HEK293 (cell line): Measurements from ENCODE around the gene LMAN1L.

Experiments used
- CTCF ChIA-PET: fragments of 350-600 bp; formaldehyde crosslinking; extraction: SDS; loops from one replicate; lab custom pipeline; 2021; ENCODE audit warnings: antibody characterized with exemption; lab: Yijun Ruan, JAX
- POLR2A ChIA-PET: fragments of 300-600 bp; formaldehyde crosslinking; extraction: SDS; loops from one replicate; lab custom pipeline; 2020; ENCODE audit warnings: antibody characterized with exemption, inconsistent platforms; lab: Yijun Ruan, JAX
- H3K27ac ChIP-seq: fragments of 200-500 bp; sonication (Bioruptor generic); 2 replicates; pipeline ENCODE4 v1.5.1; 2014; ENCODE audit warnings: low read depth, low read length, control low read depth, inconsistent platforms; ENCODE audit errors: extremely low read depth
- H3K36me3 ChIP-seq, 2 experiments: fragments of 200-500 bp in 1 of 2; sonication (Bioruptor generic) in 1 of 2; 1 replicate in 1 of 2; 2 replicates in 1 of 2; pipeline ENCODE4 v1.5.1; 2014 to 2017; ENCODE audit warnings: inconsistent platforms in 2 of 2, low read length in 2 of 2; ENCODE audit not compliant: control insufficient read depth in 2 of 2, insufficient read depth in 1 of 2
- H3K4me1 ChIP-seq: fragments of 200-500 bp; sonication (Bioruptor generic); 2 replicates; pipeline ENCODE4 v1.5.1; 2014; ENCODE audit warnings: mild to moderate bottlenecking, low read length, inconsistent platforms; ENCODE audit not compliant: control insufficient read depth, insufficient read depth
- H3K4me3 ChIP-seq: 2 replicates; pipeline ENCODE4 v1.5.1; 2011; ENCODE audit warnings: low read depth, mild to moderate bottlenecking, control low read depth, low read length, moderate library complexity
- H3K9me3 ChIP-seq: fragments of 200-500 bp; sonication (Bioruptor generic); 2 replicates; pipeline ENCODE4 v1.5.1; 2014; ENCODE audit warnings: low read depth, low read length, inconsistent platforms; ENCODE audit not compliant: control insufficient read depth, insufficient read depth
- GLIS2 ChIP-seq: fragments of 450-650 bp; formaldehyde crosslinking; IDR thresholded peaks from 2 replicates; pipeline ENCODE4 v1.5.1; 2016; ENCODE audit warnings: missing biosample characterization, missing genetic modification characterization
- KLF1 ChIP-seq: fragments of 450-650 bp; formaldehyde crosslinking; IDR thresholded peaks from 2 replicates; pipeline ENCODE4 v1.5.1; 2016; ENCODE audit warnings: missing biosample characterization, missing genetic modification characterization
- SP7 ChIP-seq: fragments of 450-650 bp; formaldehyde crosslinking; IDR thresholded peaks from 2 replicates; pipeline ENCODE4 v1.5.1; 2016; ENCODE audit warnings: missing biosample characterization, missing genetic modification characterization
- TRIM28 ChIP-seq: IDR thresholded peaks from 2 replicates; pipeline ENCODE4 v1.6.1; 2011; ENCODE audit warnings: low read length, control low read depth, borderline replicate concordance
- WT1 ChIP-seq: fragments of 450-650 bp; formaldehyde crosslinking; IDR thresholded peaks from 2 replicates; pipeline ENCODE4 v1.5.1; 2016; ENCODE audit warnings: missing biosample characterization, missing genetic modification characterization
- YY2 ChIP-seq: fragments of 450-650 bp; formaldehyde crosslinking; IDR thresholded peaks from 2 replicates; pipeline ENCODE4 v1.5.1; 2016; ENCODE audit warnings: missing biosample characterization, missing genetic modification characterization
- ZBTB17 ChIP-seq: fragments of 450-650 bp; formaldehyde crosslinking; IDR thresholded peaks from 2 replicates; pipeline ENCODE4 v1.5.1; 2016; ENCODE audit warnings: missing biosample characterization, missing genetic modification characterization
- ZBTB20 ChIP-seq: fragments of 450-650 bp; formaldehyde crosslinking; IDR thresholded peaks from 2 replicates; pipeline ENCODE4 v1.5.1; 2016; ENCODE audit warnings: missing biosample characterization, missing genetic modification characterization
- ZFP3 ChIP-seq: fragments of 450-650 bp; formaldehyde crosslinking; IDR thresholded peaks from 2 replicates; pipeline ENCODE4 v1.5.1; 2016; ENCODE audit warnings: low read depth, missing biosample characterization, missing genetic modification characterization
- ZFP41 ChIP-seq: fragments of 450-650 bp; formaldehyde crosslinking; IDR thresholded peaks from 2 replicates; pipeline ENCODE4 v1.5.1; 2016; ENCODE audit warnings: missing biosample characterization, missing genetic modification characterization, borderline replicate concordance
- ZIC2 ChIP-seq: fragments of 450-650 bp; formaldehyde crosslinking; IDR thresholded peaks from 2 replicates; pipeline ENCODE4 v1.5.1; 2016; ENCODE audit warnings: missing biosample characterization, missing genetic modification characterization
- ZNF311 ChIP-seq: fragments of 450-650 bp; formaldehyde crosslinking; IDR thresholded peaks from 2 replicates; pipeline ENCODE4 v1.5.1; 2017; ENCODE audit warnings: missing biosample characterization, missing genetic modification characterization, borderline replicate concordance
- ZNF354C ChIP-seq: fragments of 450-650 bp; formaldehyde crosslinking; IDR thresholded peaks from 2 replicates; pipeline ENCODE4 v1.5.1; 2016; ENCODE audit warnings: missing biosample characterization, missing genetic modification characterization, low read depth, borderline replicate concordance
- ZNF37A ChIP-seq: fragments of 450-650 bp; IDR thresholded peaks from 2 replicates; pipeline ENCODE4 v1.5.1; 2018; ENCODE audit warnings: missing biosample characterization, missing genetic modification characterization
- ZNF48 ChIP-seq: fragments of 450-650 bp; formaldehyde crosslinking; IDR thresholded peaks from 2 replicates; pipeline ENCODE4 v1.5.1; 2016; ENCODE audit warnings: missing biosample characterization, missing genetic modification characterization
- ZNF510 ChIP-seq: fragments of 450-650 bp; formaldehyde crosslinking; IDR thresholded peaks from 2 replicates; pipeline ENCODE4 v1.5.1; 2018; ENCODE audit warnings: mild to moderate bottlenecking, missing genetic modification characterization, missing biosample characterization; ENCODE audit not compliant: insufficient replicate concordance
- ZNF549 ChIP-seq: fragments of 450-650 bp; IDR thresholded peaks from 2 replicates; pipeline ENCODE4 v1.5.1; 2018; ENCODE audit warnings: missing biosample characterization, missing genetic modification characterization, mild to moderate bottlenecking, inconsistent platforms, moderate library complexity
- ZNF664 ChIP-seq: fragments of 450-650 bp; formaldehyde crosslinking; IDR thresholded peaks from 2 replicates; pipeline ENCODE4 v1.5.1; 2016; ENCODE audit warnings: missing biosample characterization, missing genetic modification characterization
- ZNF843 ChIP-seq: fragments of 450-650 bp; formaldehyde crosslinking; IDR thresholded peaks from 2 replicates; pipeline ENCODE4 v1.5.1; 2016; ENCODE audit warnings: missing biosample characterization, missing genetic modification characterization
- TF ChIP-seq, protein P1 (sequence below): fragments of 450-650 bp; formaldehyde crosslinking; IDR thresholded peaks from 2 replicates; pipeline ENCODE4 v1.5.1; 2016; ENCODE audit warnings: missing biosample characterization, missing genetic modification characterization
- TF ChIP-seq, protein P2 (sequence below): fragments of 450-650 bp; formaldehyde crosslinking; IDR thresholded peaks from 2 replicates; pipeline ENCODE4 v1.5.1; 2016; ENCODE audit warnings: missing biosample characterization, missing genetic modification characterization
- TF ChIP-seq, protein P3 (sequence below): fragments of 450-650 bp; formaldehyde crosslinking; IDR thresholded peaks from 2 replicates; pipeline ENCODE4 v1.5.1; 2016; ENCODE audit warnings: missing biosample characterization, missing genetic modification characterization

LMAN1L gene

DNA sequence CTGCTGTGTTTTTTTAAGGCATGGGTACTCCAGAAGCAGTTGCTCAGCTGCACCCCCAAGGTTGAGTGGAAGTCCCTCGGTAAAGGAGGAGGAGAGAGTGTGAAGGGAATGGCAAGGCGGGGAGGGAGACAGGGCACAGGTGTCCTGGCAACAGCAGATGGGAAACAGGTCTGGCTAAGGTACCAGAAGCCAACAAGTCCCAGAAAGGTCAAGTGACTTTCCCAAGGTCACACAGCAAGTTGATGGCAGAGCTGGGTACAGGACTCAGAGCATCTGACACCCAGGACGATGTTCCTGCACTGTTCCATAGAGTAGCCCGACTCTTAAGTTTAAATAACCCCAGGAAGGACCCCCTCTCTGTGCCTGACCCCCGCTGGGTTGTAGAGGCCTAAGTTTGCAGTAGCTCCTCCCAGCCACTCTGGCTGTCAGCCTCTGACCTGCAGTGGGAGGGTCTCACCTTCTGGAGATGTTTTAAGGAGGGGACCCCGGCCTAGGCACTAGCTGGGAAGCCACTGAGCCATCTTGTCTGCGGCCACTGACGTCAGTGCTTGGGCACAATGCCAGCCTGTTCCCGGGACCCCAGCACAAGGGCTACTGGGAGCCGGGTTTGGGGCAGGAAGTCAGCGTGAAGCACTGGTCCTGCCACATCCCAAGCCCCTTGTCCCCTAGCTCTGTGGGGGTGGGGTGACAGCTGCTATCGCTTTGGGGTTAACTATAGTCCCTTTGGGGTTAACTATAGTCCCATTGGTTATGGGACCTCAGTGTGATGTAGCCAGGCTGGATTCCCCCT lies 20.2 kb upstream of the LMAN1L start (continued):
- TF ChIP-seq, protein P1, sequence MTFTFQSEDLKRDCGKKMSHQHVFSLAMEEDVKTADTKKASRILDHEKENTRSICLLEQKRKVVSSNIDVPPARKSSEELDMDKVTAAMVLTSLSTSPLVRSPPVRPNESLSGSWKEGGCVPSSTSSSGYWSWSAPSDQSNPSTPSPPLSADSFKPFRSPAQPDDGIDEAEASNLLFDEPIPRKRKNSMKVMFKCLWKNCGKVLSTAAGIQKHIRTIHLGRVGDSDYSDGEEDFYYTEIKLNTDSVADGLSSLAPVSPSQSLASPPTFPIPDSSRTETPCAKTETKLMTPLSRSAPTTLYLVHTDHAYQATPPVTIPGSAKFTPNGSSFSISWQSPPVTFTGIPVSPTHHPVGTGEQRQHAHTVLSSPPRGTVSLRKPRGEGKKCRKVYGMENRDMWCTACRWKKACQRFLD = no peak
- TF ChIP-seq ZNF354C (tag by site-specific recombination) (no peak), ZNF843 (tag by site-specific recombination) (no peak), ZBTB20 (tag by site-specific recombination) (peak; percentile 51; the same call in 1 of the 2 replicates), KLF1 (tag by site-specific recombination) (0 out of 2 replicates have a peak, but pooled peaks have one; percentile 19), ZNF311 (no peak)
- TF ChIP-seq, protein P2, sequence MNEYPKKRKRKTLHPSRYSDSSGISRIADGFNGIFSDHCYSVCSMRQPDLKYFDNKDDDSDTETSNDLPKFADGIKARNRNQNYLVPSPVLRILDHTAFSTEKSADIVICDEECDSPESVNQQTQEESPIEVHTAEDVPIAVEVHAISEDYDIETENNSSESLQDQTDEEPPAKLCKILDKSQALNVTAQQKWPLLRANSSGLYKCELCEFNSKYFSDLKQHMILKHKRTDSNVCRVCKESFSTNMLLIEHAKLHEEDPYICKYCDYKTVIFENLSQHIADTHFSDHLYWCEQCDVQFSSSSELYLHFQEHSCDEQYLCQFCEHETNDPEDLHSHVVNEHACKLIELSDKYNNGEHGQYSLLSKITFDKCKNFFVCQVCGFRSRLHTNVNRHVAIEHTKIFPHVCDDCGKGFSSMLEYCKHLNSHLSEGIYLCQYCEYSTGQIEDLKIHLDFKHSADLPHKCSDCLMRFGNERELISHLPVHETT = no peak
- TF ChIP-seq, protein P3, sequence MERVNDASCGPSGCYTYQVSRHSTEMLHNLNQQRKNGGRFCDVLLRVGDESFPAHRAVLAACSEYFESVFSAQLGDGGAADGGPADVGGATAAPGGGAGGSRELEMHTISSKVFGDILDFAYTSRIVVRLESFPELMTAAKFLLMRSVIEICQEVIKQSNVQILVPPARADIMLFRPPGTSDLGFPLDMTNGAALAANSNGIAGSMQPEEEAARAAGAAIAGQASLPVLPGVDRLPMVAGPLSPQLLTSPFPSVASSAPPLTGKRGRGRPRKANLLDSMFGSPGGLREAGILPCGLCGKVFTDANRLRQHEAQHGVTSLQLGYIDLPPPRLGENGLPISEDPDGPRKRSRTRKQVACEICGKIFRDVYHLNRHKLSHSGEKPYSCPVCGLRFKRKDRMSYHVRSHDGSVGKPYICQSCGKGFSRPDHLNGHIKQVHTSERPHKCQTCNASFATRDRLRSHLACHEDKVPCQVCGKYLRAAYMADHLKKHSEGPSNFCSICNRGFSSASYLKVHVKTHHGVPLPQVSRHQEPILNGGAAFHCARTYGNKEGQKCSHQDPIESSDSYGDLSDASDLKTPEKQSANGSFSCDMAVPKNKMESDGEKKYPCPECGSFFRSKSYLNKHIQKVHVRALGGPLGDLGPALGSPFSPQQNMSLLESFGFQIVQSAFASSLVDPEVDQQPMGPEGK (tag by site-specific recombination) = peak; percentile 19; the same call in 1 of the 2 replicates

DNA sequence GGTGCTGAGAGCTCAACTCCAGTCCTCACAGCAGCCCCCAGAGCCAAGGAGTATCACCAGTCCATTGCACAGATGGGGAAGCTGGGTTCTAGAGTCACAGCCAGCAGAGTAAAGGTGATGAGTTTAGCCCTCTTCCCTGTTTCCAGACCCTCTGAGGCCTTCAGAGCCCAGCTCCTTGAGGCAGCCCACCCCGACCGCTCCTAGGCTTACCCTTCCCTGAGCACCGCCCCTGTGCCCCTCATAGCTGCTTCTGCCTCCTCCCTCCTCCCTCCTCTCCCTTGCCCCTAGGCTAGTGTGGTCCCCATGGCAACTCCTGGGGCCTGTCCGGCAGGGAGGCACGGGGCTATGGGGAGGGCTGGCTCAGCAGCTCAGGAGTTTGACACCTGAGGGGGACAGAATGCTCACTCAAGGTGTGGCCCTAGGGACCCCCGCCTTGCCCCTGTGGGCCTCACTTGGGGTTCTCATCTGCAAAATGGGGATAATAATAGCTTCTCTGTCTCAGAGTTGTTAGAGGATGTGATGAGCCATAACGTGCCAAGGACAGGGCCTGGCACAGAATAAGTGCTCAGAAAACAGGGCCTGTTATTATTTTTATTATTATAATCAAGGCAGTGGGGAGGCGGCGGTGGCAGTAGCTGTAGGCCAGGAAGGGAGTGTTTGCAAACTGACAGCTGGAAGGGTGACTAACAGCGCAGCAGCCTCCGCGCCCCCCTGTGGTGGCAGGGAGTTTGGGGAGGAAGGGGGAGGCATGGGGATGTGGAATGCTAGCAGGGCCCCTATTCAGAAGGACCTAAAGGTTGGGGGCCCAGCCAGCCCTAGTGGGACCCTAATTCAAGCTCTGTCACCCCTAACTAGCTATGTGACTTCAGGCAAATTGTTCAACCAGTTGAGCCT lies 19.3 kb upstream of the LMAN1L start:
- Histone ChIP-seq H3K27ac (no peak overlapping the region), H3K36me3 (peaks cover 8 to 22% of the 10 kb centered on the region in 2 experiments; a peak in 2 of 3 replicates), H3K4me3 (no peak overlapping the region), H3K9me3 (no peaks in the 10 kb centered on the region), H3K4me1 (peaks cover 43% of the 10 kb centered on the region)
- CTCF ChIA-PET = interaction anchor here (0.6 to 25.7 kb wide), 5 partner anchors 9 to 235 kb away, joined by 3 to 649 read pairs (median 3); partner anchors contain the start of gene CSK
- TF ChIP-seq YY2 (tag by site-specific recombination) (no peak), GLIS2 (tag by site-specific recombination) (peak; percentile 73), ZFP3 (tag by site-specific recombination) (no peak), TRIM28 (no peak), SP7 (tag by site-specific recombination) (peak; percentile 47), ZBTB17 (tag by site-specific recombination) (peak; percentile 56), ZNF37A (tag by site-specific recombination) (no peak), ZIC2 (tag by site-specific recombination) (0 out of 2 replicates have a peak, but pooled peaks have one; percentile 7), WT1 (tag by site-specific recombination) (peak; percentile 83), ZNF48 (tag by site-specific recombination) (no peak), ZNF510 (tag by site-specific recombination) (no peak), ZFP41 (tag by site-specific recombination) (no peak), ZNF549 (no peak), ZNF664 (tag by site-specific recombination) (peak; percentile 54; the same call in 1 of the 2 replicates)
- POLR2A ChIA-PET = interaction anchor here (0.6 to 1.4 kb wide), 5 partner anchors 11 to 145 kb away, joined by 3 to 5 read pairs (median 4); partner anchors contain the start of gene COX5A
